Fibroblast of skin of left biceps (primary cell): ENCODE results near the gene STON1.
"Not testable (repeated sequence)": the region's sequence is repeated elsewhere in the genome, so short reads cannot be mapped to it uniquely, and the experiment has no call there.

Source experiments
- DNase-seq, 2 experiments: peaks; one replicate each; pipeline ENCODE4 v3.0.0-alpha.2; 2013; ENCODE audit warnings: low read depth in 2 of 2

The STON1 gene

DNA sequence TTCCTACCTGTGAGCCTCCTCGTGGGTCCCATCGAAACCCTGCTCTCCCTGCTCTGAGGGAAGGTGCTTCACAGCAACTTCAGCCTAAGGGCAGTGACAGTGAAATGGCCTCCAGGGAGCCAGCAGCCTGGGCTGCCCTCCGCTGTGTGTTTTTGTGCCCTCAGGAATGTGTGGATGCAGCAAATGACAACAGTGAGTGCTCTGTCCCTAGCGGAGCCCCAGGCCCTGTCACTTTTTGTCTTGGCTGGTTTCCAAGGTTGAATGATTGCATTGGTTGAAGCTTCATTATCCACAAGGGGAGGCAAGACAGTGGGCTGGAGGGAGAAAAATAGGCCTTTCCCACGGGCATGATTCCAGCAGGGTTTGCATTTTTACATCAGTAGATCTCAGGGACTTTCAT lies 42.9 kb downstream of the STON1 start:
- no peak for DNase-seq

DNA sequence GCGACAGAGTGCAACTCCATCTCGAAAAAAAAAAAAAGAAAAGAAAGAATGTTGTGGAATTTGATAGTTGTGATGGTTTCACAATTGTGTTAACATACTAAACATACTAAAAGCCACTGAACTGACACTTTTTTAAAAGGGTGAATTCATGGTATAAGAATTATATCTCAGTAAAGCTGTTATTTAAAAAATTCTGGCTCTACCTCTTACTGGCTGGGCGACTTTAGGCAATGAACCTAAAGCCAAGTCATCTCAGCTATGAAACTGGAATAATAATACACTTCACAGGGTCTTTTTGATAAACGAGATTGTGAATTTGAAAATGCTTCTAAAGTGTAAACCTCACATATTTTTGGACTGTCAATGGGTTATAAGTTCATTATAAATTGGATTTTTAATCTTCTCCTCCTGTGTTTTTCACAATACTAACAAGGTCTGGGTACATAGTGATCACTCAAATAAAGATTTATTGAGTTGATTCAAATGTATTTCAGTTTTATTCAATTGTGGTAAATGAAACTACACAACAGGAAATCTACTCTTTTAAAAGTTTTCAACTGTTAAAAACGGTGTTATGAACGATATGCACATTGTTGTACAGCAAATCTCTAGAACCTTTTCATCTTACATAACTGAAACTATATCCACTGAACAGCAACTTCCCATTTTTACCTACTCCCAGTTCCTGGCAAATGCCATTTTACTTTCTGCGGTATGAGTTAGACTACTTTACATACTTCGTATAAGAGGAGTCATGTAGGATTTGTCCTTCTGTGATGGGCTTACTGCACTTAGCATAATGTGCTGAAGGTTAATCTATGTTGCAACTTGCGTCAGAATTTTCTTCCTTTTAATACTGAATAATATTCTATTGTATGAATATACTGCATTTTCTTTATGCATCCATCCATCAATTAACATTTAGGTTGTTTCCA lies 44.7 kb downstream of the STON1 start:
- no peak for DNase-seq

DNA sequence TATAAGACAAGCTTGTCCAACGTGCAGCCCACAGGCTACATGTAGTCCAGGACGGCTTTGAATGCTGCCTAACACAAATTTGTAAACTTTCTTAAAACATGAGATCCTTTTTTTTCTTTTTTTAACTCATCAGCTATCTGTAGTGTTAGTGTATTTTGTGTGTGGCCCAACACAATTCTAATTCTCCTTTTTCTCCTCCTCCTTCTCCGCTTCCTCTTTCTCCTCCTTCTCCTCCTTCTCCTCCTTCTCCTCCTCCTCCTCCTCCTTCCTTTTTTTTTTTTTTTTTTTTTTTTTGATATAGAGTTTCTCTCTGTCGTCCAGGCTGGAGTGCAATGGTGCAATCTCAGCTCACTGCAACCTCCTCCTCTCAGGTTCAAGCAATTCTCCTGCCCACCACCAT lies 48.4 kb downstream of the STON1 start:
- DNase-seq, result no peak

DNA sequence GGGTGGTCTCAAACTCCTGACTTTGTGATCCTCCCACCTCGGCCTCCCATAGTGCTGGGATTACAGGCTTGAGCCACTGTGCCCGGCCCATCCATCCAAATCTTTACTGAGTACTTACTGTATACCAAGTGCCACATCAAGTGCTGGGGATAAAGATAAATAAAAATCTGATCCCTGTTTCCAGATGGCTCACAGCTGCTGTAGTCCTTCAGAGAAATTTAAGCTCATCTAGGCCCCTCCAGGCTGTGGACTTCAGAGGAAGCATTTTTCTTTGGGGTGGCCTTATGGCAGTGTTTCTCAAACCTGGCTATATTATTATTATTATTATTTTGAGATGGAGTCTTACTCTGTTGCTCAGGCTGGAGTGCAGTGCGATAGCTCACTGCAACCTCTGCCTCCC lies 54.0 kb downstream of the STON1 start:
- DNase-seq, result no peak

DNA sequence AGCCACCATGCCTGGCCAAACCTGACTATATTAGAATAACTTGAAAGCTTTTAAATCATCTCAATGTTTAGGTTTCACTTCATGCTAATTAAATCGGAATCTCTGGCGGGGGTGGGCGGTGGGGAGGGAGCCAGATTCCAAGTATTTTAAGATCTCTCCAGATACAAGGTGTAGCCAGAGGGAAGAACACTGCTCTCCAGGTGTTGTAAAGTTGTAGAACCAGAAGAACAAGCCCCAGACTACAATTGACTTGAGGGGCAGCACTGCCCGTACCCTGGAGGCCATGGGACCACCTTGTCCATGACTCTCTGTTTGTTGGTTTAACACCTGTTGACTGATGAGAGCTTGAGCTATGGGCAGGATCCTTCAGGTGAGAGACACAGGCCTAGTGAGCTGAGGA lies 54.6 kb downstream of the STON1 start:
- DNase-seq, result no peak

DNA sequence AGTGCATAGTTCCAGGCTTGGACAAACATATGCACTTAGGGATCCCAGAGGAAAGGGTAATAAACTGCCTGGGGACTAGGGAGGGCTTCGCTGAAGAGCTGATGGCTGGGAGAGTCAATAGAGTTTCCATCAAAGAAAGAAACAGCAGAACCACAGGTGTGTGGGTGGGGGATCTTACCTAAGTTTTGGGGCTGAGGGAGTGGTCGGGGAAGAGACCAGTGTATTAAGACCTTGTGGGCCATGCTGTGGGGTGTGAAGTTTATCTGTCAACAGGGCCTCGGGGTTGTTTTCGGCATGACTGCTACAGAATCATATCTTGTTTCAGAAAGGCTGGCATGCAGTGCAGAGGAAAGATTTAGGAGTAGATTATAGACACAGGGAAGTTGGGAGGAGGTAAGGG lies 56.5 kb downstream of the STON1 start:
- no peak for DNase-seq

DNA sequence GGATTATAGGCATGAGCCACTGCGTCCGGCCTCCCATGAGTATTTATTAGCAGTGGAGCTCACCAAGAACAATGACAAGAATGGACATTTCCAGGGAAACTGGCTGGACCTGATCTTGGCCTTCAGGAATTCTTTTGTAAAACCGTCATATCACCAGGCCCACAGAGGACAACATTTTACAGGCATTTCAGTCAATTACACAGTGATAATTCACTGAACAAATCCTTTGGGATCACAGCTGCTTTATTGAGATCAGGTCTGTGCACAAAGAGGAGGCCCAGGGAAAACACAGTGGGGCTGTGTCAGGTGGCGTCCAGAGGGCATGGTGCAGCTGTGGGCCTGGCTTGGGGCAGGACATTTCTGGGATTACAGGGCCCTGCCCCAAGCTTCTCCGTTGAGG lies 57.6 kb downstream of the STON1 start:
- DNase-seq, result no peak

DNA sequence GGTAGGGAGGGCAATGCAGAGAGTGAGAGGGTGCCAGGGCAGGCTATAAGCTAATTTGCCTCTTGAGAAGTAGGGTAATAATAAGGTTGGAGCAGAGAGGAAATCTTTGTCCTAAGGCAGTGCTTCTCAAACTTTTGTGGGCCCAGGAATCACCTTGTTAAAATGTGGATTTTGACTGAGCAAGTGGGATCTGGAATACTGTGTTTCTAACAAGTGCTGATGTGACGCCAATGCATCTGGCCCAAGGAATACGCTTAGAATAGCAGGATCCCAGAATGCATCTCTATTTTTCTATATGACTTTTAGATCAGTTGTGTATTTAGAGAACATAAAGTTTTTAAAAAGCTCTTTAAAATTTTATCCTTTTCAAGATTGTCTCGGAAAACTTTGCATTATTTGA lies 58.0 kb downstream of the STON1 start:
- no peak for DNase-seq

DNA sequence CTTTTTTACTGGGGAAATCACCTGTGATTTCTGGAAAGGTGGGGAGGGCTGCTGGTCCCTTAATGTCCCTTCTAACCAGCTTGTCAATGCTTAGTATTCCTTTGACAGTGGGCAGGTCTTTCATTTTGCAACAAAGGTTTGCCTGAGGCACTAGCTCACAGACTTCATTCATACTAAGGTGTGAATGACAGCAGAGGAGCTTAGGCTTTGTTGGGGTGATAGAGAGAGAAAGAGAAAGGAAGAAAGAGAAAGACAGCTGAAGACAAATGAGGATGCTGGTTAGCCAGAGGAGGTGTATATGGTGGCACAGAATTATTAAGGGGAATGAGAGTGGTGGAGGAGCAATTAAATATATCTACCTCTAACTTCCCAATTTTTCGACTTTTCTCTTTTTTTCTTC lies 58.8 kb downstream of the STON1 start:
- DNase-seq, result no peak

DNA sequence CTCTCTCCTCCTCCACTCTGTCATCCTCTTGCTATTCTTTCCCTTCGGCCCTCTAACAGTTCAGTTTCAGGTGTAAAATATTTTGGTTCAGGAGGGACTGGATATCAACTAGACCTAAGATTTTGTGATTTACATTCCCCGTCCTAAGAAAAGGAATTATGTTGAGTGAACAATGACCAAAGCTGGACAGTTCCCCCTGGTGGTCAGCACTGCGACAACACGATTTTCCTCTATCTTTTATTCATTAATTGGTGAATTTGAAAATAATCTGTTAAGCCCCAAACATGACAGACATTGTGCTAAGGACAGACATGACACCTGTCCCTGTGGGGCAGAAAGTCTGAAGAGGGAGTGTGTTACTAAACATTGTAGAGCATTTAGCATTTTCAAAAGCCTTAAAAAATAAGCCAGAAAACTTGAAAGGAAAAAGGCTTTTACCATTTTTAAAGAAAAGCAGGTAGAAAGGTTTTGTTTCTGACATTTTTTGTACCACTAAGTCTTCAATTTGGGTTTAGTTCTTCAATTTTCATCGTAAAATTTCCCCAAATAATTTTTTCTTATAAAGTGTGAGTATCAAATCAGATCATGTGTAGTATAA lies 59.3 kb downstream of the STON1 start:
- DNase-seq, result no peak

DNA sequence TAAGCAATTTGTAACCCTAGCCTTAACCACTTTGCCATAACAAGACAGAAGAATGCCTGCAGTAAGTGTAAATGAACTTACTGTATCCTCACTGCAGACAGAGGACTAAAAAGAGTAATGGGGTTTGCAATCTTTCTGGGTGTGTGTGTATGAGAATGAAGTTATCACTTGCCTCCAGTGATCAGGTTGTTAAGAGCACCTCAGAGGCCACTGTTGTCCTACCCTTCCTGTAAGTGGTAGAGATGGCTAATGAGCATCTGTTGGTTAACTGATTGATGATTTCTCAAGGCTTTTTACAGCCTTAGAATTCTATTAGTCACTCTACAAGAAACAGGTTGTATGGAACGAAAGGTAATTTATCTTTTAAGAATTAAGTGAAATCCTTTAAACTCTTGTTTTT lies 60.1 kb downstream of the STON1 start:
- DNase-seq, result no peak

DNA sequence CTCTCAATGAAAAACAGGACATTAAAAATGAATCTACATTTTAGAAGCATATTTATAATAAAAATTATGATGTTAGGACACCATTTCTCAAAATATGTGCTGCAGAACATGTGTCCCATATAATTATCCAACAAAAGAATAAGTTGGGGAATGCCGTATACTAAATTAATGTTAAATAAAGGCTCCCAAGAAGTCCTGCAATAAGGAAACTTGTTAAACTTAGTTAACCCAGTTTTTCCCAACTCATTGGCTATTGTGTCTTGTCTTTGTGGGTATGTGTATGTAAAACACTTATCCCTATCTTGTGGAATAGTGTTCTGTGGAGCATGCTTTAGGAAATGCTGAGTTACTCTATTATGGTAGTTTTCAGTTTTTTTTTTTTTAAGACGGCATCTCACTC lies 62.1 kb downstream of the STON1 start:
- no peak for DNase-seq

DNA sequence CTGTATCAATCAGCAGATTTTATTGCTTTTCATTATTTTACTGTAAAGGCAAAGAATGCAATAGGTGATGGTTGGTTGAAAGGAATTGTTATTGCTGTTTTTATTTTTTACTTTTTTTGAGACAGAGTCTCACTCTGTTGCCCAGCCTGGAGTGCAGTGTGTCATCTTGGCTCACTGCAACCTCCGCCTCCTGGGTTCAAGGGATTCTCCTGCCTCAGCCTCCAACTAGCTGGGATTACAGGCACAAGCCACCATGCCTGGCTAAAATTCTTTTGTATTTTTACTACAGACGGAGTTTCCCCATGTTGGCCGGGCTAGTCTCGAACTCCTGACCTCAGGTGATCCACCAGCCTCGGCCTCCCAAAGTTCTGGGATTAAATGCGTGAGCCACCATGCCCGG lies 66.8 kb downstream of the STON1 start:
- DNase-seq, result not testable (repeated sequence)

DNA sequence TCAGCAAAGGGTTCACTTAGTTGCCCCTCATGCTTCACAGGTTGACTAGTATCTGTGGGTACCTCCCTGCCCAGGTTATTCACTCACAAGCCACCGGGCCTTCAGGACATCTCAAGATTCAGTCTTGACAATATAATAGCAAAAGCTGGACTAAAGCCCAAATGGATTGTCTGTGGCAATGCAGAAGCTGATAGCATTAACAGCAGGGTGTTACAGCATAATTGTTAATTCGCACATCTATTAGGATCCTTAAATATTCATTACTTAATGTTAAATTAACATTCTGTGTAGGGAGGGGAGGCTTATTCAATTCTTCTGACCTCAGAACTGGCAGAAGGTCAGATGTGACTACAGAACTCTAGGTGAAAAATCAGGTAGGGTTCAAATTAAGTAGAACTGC lies 67.5 kb downstream of the STON1 start:
- no peak for DNase-seq

DNA sequence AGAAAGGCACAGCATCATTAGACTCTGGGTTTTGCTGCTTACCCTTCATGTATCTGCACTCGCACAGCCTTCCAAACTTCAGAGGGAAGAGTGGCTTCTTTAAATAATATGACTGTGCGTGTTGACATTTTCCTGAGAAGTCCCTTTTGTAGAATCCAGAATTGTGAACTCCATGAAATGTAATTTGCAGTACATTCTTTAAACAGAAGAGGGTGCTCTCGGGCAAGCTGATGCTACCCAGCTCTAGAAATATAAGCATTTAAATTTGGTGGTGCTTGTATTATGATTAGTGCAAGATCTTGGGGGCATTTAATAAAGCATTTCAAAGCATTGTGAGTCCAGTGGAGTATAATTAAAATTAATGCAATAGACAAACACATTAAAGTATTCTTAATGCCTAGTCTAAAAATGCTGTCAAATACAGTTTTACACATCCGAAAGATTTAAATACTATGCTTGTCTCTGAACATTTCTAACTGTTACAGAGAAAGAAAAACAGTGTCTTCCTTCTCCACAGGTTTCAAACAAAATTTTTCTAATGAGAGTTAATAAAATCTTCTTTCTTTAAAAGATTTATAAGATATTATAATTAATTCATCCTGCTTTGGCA lies 70.4 kb downstream of the STON1 start:
- no peak for DNase-seq

DNA sequence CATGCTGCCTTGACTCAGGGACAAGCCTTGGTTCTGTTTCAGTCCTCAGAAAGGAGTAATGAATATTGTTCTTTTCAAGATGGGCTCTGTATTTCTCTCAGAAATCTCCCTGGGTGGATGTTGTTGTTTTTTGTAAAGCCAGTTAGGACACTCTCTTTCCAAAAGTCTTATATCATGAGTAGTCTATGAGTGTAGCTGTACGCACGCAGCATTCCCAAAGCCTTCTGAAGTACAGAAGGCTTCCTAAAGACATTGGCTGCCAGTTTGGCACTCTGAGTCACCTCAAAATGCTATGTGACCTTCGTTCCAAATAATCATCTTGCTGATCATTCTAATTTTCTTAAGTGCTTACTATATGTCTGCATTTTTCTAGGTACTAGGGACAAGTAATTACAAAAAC lies 71.0 kb downstream of the STON1 start:
- DNase-seq, result no peak

DNA sequence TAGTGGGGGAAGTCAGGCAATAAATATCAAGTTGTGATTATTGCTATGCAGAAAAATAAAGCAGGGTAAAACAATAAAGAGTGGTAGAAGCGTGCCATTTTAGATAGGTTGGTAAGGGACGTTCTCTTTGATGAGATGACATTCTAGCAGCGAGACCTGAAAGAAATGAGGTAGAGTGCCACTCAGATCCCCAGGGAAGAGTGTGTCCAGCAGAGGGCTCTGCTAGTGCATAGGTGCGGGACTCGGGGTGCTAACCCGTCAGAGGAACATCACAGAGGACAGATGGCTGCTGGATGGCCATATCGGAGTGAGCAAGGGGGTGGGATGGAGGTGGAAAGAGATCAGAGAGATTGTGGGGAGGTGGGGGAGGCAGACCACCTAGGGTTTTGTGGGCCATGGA lies 71.4 kb downstream of the STON1 start:
- no peak for DNase-seq

DNA sequence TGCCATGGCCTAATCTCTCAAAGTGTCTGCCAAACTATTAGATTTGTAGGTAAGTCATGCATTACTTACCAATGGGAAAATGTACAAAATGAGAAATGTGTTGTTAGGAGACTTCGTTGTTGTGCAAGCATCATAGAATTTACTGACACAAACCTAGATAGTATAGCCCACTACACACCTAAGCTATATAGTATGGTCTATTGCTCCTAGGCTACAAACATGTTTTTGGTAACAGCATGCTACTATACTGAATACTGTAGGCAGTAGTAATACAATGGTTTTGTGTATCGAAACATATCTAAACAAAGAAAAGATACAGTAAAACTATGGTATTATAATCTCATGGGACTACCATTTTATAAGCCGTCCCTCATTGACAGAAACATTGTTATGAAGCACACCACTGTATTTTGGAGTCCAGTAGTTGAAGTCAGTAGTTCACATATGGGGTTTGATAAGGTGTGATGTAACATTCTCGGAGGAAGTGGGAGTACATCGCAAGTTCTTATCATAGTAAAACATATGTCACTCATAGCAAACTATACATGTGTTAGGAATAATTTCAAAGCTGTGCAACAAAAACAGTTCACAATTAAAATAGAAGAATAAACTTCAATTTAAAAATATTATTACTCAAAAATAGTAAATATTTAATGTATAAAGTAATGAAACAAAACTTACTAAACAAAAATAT lies 75.7 kb downstream of the STON1 start:
- DNase-seq, result no peak

DNA sequence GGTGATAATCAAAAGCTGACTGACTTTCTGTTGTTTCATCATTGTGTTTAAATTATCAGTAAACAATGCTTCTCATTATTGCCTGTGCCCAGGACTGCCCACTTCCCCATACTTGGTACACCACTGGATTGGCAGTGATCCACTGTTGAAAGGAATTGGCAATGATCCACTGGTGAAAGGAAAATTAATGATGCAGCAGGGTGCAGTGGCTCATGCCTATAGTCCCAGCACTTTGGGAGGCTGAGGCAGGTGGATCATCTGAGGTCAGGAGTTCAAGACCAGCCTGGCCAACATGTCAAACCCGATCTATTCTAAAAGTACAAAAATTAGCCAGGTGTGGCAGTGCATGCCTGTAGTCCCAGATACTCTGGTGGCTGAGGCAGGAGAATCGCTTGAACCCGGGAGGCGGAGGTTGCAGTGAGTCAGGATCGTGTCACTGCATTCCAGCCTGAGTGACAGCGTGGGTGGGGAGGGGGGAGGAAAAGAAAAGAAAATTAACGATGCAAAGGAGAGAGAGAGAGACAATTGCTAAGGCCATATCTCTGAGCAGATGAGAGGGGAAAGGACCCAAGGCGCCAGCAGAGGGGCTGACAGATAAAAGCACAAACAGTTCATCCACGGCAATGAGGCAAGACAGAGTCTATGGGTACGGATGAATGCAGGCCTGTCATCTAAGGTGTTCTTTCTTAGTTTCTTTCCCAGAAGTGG lies 77.5 kb downstream of the STON1 start:
- no peak for DNase-seq

DNA sequence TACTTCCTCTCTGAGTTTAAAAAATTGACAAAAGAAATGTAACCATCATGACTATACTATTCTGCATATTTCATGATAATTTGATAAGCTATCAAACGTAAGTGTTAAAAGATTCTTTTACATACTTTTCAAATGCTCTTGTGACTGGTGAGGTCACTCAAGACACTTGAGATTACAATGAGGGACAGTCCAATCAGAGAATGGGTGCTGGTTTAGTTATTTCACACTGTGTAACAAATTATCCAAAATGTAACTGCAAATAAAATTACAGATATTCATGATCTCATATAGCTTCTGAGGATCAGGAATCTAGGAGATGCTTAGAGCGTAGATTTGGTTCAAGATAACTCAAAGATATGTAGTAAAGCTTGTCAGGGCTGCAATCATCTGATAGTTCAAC lies 83.3 kb downstream of the STON1 start:
- no peak for DNase-seq

DNA sequence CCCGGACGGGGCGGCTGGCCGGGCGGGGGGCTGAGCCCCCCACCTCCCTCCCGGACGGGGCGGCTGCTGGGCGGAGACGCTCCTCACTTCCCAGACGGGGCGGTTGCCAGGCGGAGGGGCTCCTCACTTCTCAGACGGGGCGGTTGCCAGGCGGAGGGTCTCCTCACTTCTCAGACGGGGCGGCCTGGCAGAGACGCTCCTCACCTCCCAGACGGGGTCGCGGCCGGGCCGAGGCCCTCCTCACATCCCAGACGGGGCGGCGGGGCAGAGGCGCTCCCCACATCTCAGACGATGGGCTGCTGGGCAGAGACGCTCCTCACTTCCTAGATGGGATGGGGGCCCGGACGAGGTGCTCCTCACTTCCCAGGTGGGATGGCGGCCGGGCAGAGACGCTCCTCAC lies 84.6 kb downstream of the STON1 start:
- DNase-seq, result not testable (repeated sequence)

DNA sequence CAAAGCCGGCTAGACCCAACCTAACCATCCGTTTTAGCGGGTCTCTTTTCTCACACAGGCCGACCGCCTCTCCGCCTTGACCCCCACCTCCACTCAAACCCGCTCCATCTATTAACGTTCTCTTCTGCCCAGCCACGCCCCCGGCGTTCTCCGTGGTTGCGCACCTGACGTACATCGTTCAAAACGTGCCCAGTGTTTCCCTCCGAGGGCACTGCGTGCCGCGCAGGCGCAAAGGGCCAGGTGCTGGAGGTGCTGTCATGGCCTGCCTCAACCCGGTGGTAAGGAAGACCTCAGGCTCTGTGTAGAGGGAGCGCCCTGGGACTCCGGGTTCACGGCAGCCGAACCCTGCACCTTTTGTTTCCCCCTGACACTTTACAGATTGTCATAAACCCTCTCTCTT lies 87.7 kb downstream of the STON1 start, which contains the start of gene GTF2A1L:
TSS of gene GTF2A1L (plus strand) at position 239 of the 400 bp plus-strand sequence. CDS start at position 258, 19 bp downstream.
- DNase-seq, result no peak
